Measurements from ENCODE around the gene PSMA6. TPM values are rescaled to one million over a fixed set of nuclear protein-coding genes. Genes with fewer than 3 reads are reported as not detected.

PSMA6 gene
- total and polyA plus RNA-seq, 2 of the 13 experiments (the other 11 are each of a cell fraction or from before 2014, with no cell fraction given): 525 to 1,109 TPM

GRCh38 chr14:35336494-35337268 is 44.5 kb downstream of the PSMA6 start (continued):
- TF ChIP-seq RARA (CRISPR knock-in tag; IDR thresholded peaks at IDR 0.05): peak; percentile 100
- TF ChIP-seq ARNT2 (CRISPR knock-in tag; IDR thresholded peaks at IDR 0.05; ENCODE audit: low read depth): no peak
- TF ChIP-seq ZNF766 (CRISPR knock-in tag; IDR thresholded peaks at IDR 0.05; ENCODE audit: borderline replicate concordance): peak; percentile 99
- TF ChIP-seq SALL2 (CRISPR knock-in tag; IDR thresholded peaks at IDR 0.05): peak; percentile 100
- TF ChIP-seq ZSCAN21 (CRISPR knock-in tag; IDR thresholded peaks at IDR 0.05; ENCODE audit: borderline replicate concordance): no peak
- peak; percentile 98 for TF ChIP-seq MEIS2 (CRISPR knock-in tag; IDR thresholded peaks at IDR 0.05)
- no peak for TF ChIP-seq ZMYM4 (CRISPR knock-in tag; IDR thresholded peaks at IDR 0.05)
- no peak for TF ChIP-seq ZC3H13 (CRISPR knock-in tag; IDR thresholded peaks at IDR 0.05)
- TF ChIP-seq HNF1B (CRISPR knock-in tag; IDR thresholded peaks at IDR 0.05): no peak
- TF ChIP-seq RXRB (CRISPR knock-in tag; IDR thresholded peaks at IDR 0.05; ENCODE audit: borderline replicate concordance): peak; percentile 100
- no peak for TF ChIP-seq NR3C1 (CRISPR knock-in tag; IDR thresholded peaks at IDR 0.05)
- peak; percentile 96; the same call in 1 of the 2 replicates for TF ChIP-seq ZNF101 (CRISPR knock-in tag; IDR thresholded peaks at IDR 0.05; ENCODE audit: borderline replicate concordance, low read depth)
- TF ChIP-seq KAT8 (CRISPR knock-in tag; IDR thresholded peaks at IDR 0.05): peak; percentile 95
- TF ChIP-seq ZNF430 (CRISPR knock-in tag; IDR thresholded peaks at IDR 0.05): no peak
- TF ChIP-seq NFKBIZ (CRISPR knock-in tag; IDR thresholded peaks at IDR 0.05): peak; percentile 99
- TF ChIP-seq, protein P1, sequence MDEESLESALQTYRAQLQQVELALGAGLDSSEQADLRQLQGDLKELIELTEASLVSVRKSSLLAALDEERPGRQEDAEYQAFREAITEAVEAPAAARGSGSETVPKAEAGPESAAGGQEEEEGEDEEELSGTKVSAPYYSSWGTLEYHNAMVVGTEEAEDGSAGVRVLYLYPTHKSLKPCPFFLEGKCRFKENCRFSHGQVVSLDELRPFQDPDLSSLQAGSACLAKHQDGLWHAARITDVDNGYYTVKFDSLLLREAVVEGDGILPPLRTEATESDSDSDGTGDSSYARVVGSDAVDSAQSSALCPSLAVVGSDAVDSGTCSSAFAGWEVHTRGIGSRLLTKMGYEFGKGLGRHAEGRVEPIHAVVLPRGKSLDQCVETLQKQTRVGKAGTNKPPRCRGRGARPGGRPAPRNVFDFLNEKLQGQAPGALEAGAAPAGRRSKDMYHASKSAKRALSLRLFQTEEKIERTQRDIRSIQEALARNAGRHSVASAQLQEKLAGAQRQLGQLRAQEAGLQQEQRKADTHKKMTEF (CRISPR knock-in tag; IDR thresholded peaks at IDR 0.05): peak; percentile 100
- TF ChIP-seq SSRP1 (CRISPR knock-in tag; IDR thresholded peaks at IDR 0.05): peak; percentile 91
- TF ChIP-seq ZNF136 (CRISPR knock-in tag; IDR thresholded peaks at IDR 0.05; ENCODE audit: low read depth): peak; percentile 89
- TF ChIP-seq NR2F1 (CRISPR knock-in tag; IDR thresholded peaks at IDR 0.05): peak; percentile 95 to 98; a peak in 3 of 4 replicates
- TF ChIP-seq ZSCAN29 (CRISPR knock-in tag; conservative IDR thresholded peaks at IDR 0.05): peak; percentile 99
- peak; percentile 99 for TF ChIP-seq MEIS1 (CRISPR knock-in tag; IDR thresholded peaks at IDR 0.05; ENCODE audit: borderline replicate concordance)
- TF ChIP-seq, protein P2, sequence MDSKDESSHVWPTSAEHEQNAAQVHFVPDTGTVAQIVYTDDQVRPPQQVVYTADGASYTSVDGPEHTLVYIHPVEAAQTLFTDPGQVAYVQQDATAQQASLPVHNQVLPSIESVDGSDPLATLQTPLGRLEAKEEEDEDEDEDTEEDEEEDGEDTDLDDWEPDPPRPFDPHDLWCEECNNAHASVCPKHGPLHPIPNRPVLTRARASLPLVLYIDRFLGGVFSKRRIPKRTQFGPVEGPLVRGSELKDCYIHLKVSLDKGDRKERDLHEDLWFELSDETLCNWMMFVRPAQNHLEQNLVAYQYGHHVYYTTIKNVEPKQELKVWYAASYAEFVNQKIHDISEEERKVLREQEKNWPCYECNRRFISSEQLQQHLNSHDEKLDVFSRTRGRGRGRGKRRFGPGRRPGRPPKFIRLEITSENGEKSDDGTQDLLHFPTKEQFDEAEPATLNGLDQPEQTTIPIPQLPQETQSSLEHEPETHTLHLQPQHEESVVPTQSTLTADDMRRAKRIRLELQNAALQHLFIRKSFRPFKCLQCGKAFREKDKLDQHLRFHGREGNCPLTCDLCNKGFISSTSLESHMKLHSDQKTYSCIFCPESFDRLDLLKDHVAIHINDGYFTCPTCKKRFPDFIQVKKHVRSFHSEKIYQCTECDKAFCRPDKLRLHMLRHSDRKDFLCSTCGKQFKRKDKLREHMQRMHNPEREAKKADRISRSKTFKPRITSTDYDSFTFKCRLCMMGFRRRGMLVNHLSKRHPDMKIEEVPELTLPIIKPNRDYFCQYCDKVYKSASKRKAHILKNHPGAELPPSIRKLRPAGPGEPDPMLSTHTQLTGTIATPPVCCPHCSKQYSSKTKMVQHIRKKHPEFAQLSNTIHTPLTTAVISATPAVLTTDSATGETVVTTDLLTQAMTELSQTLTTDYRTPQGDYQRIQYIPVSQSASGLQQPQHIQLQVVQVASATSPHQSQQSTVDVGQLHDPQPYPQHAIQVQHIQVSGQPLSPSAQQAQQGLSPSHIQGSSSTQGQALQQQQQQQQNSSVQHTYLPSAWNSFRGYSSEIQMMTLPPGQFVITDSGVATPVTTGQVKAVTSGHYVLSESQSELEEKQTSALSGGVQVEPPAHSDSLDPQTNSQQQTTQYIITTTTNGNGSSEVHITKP (CRISPR knock-in tag; IDR thresholded peaks at IDR 0.05; ENCODE audit: low read depth): peak; percentile 99
- TF ChIP-seq KLF16 (CRISPR knock-in tag; IDR thresholded peaks at IDR 0.05): peak in 1 of 2 experiments; percentile 99; a peak in 2 of 4 replicates
